ENCODE measurements around the gene ZNF184.

- no peak for TF ChIP-seq CEBPB (IDR thresholded peaks at IDR 0.05; ENCODE audit: low read depth)
- no peak for TF ChIP-seq EZH2 (IDR thresholded peaks at IDR 0.05)
- TF ChIP-seq, protein P1, sequence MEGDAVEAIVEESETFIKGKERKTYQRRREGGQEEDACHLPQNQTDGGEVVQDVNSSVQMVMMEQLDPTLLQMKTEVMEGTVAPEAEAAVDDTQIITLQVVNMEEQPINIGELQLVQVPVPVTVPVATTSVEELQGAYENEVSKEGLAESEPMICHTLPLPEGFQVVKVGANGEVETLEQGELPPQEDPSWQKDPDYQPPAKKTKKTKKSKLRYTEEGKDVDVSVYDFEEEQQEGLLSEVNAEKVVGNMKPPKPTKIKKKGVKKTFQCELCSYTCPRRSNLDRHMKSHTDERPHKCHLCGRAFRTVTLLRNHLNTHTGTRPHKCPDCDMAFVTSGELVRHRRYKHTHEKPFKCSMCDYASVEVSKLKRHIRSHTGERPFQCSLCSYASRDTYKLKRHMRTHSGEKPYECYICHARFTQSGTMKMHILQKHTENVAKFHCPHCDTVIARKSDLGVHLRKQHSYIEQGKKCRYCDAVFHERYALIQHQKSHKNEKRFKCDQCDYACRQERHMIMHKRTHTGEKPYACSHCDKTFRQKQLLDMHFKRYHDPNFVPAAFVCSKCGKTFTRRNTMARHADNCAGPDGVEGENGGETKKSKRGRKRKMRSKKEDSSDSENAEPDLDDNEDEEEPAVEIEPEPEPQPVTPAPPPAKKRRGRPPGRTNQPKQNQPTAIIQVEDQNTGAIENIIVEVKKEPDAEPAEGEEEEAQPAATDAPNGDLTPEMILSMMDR (IDR thresholded peaks at IDR 0.05 in 2 of 3, conservative IDR thresholded peaks at IDR 0.05 in 1 of 3; ENCODE audit: borderline replicate concordance in 1 of 3, insufficient read depth in 1 of 3, low read depth in 2 of 3, low read length in 2 of 3): no peak
- TF ChIP-seq POLR2AphosphoS5 (IDR thresholded peaks at IDR 0.05; ENCODE audit: low read depth, low read length): no peak
- no peak for TF ChIP-seq REST (IDR thresholded peaks at IDR 0.05; ENCODE audit: low read depth)
- no peak for TF ChIP-seq EGR1 (IDR thresholded peaks at IDR 0.05; ENCODE audit: low read depth)
- TF ChIP-seq YY1 (IDR thresholded peaks at IDR 0.05; ENCODE audit: extremely low read depth, insufficient replicate concordance, low read depth, low read length): no peak
- no peak for TF ChIP-seq CBX3 (IDR thresholded peaks at IDR 0.05; ENCODE audit: low read depth)
- TF ChIP-seq, protein P2, sequence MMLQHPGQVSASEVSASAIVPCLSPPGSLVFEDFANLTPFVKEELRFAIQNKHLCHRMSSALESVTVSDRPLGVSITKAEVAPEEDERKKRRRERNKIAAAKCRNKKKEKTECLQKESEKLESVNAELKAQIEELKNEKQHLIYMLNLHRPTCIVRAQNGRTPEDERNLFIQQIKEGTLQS (IDR thresholded peaks at IDR 0.05): no peak
Observed at GRCh38 chr6:27474672-27475071, 1.8 kb upstream of the ZNF184 start.

Measured in HCT116 (cell line).